ENCODE measurements around the gene CAMK1D. TPM values are rescaled to one million over a fixed set of nuclear protein-coding genes. Genes with fewer than 3 reads are reported as not detected.

CAMK1D gene
- total and polyA plus RNA-seq, 2 of the 8 experiments (the other 6 are each of a cell fraction or from before 2014, with no cell fraction given), result 3.5 to 10.6 TPM

DNA sequence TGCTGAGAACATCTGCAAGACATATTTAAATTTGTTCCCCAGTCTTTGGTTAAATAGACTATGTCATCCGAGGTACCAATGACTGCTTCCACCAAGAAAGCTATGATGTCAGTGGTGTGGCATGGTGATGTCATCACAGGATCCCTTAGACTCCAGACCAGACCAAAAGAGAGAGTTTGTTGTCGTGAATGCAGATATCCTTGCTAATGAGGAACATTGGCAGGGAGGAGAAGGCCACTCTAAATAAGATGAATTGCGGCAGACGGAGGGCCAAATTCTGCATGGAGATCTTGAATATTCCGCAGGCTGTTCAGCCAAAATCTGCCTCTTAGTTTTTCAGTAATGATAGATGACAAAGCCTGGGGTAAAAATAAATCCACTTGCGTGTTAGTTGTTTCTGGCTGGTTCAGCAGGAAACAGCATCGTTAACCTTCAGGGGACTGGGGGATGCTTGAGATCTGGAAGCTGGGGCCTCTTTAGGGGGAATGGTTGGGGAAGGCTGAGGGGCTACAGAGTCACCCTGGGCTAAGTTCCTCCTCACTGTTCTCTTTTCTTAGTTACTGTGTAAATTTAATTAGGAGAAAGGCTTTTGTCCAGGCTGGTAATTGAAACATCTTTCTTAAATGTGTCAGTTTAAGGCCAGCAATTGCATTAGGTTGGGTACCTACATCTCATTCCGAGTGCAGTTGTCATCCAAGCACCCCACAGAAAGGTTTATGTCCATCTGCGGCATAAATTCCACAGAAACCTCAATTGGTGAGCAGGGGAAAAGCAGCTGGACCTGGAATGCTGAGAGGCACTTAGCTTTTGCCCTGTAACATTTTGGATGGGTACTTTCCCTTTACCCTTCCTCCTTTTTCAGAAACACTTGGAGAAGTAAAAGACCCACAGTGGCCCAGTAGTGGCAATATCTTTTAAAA lies 11.6 kb upstream of the CAMK1D start:
- H3K23me2 ChIP-seq (ENCODE audit: low read depth, low read length), result no peaks in the 10 kb centered on the region
- H3K27me3 ChIP-seq (replicated peaks in 1 of 4; ENCODE audit: control insufficient read depth in 3 of 4, extremely low read depth in 1 of 4, insufficient read depth in 3 of 4, low read length in 3 of 4), result no peaks in the 10 kb centered on the region
- H3K9me3 ChIP-seq (ENCODE audit: insufficient read depth in 2 of 2, low read depth in 1 of 2, low read length in 1 of 2), result no peaks in the 10 kb centered on the region
- H4K91ac ChIP-seq (replicated peaks; ENCODE audit: insufficient read length, low read length), result no peak overlapping the region
- H3K14ac ChIP-seq (ENCODE audit: insufficient read length), result no peak overlapping the region
- CTCF ChIA-PET (ENCODE audit: partially characterized antibody), result interaction anchor here (0.8 to 1.0 kb wide), 2 partner anchors 9 to 57 kb away, joined by 3 read pairs; no protein-coding TSS in a partner anchor
- TF ChIP-seq CREB1 (IDR thresholded peaks at IDR 0.05), result 0 out of 2 replicates have a peak, but pooled peaks have one; percentile 57
- no peak for TF ChIP-seq MAFK (IDR thresholded peaks at IDR 0.05; ENCODE audit: low read depth, low read length)
- no peaks in the 10 kb centered on the region for H3K36me3 ChIP-seq (ENCODE audit: control insufficient read depth in 2 of 4, insufficient read depth in 4 of 4, low read length in 3 of 4)
- H3K27ac ChIP-seq (ENCODE audit: low read depth, low read length), result no peak overlapping the region
- H3K4me2 ChIP-seq (ENCODE audit: insufficient read depth in 1 of 2, low read depth in 2 of 2, low read length in 2 of 2), result no peak overlapping the region
- H2BK20ac ChIP-seq (ENCODE audit: low read length), result no peak overlapping the region
- H2BK12ac ChIP-seq (ENCODE audit: low read depth, low read length), result no peak overlapping the region
- H3K4ac ChIP-seq (replicated peaks; ENCODE audit: insufficient read length, low read depth, low read length), result no peak overlapping the region
- no peak overlapping the region for H3K18ac ChIP-seq (ENCODE audit: extremely low read depth, low read length)
- H3K9ac ChIP-seq (replicated peaks in 1 of 4; ENCODE audit: extremely low read depth in 1 of 4, low read depth in 3 of 4, low read length in 3 of 4), result no peak overlapping the region
- no peaks in the 10 kb centered on the region for H3K4me1 ChIP-seq (replicated peaks in 1 of 4; ENCODE audit: control insufficient read depth in 3 of 4, insufficient read depth in 4 of 4, low read length in 3 of 4)
- no peak overlapping the region for H2BK15ac ChIP-seq (ENCODE audit: low read length)
- H4K5ac ChIP-seq (ENCODE audit: insufficient read length, low read depth, low read length), result no peak overlapping the region
- H3K23ac ChIP-seq (ENCODE audit: insufficient read length), result no peak overlapping the region
- FAIRE-seq (no peak), DNase-seq (ENCODE audit: low read depth in 1 of 2, low spot score in 2 of 2) (no peak)
- H3K79me1 ChIP-seq (ENCODE audit: low read depth, low read length), result no peaks in the 10 kb centered on the region
- H2AFZ ChIP-seq (ENCODE audit: low read length), result no peak overlapping the region
- no peak overlapping the region for H3K4me3 ChIP-seq (ENCODE audit: extremely low read depth in 1 of 4, insufficient read depth in 2 of 4, low read depth in 3 of 4, low read length in 4 of 4)
- no peak overlapping the region for H2BK120ac ChIP-seq (replicated peaks; ENCODE audit: low read depth, low read length)
- no peak overlapping the region for H3K56ac ChIP-seq (replicated peaks; ENCODE audit: insufficient read length, low read depth, low read length)
- H2BK5ac ChIP-seq (ENCODE audit: low read depth, low read length), result no peak overlapping the region
- H2AK5ac ChIP-seq (ENCODE audit: low read depth, low read length), result no peak overlapping the region
- POLR2A ChIA-PET (ENCODE audit: partially characterized antibody), result no interaction called here
- 92% methylated on average over 9 of the region's 9 CpGs; no CpG with 5 or more reads in 1 of the 2 experiments for WGBS, 2 experiments (ENCODE audit: extremely low coverage in 1 of 2, insufficient coverage in 1 of 2, insufficient read length in 1 of 2, insufficient replicate concordance in 2 of 2, low coverage in 1 of 2, low lambda C conversion rate in 2 of 2, missing lambda C conversion rate in 1 of 2)
- H3K79me2 ChIP-seq (ENCODE audit: control insufficient read depth in 1 of 2, insufficient read depth in 2 of 2, low read length in 2 of 2), result no peaks in the 10 kb centered on the region
- no peaks in the 10 kb centered on the region for H4K20me1 ChIP-seq (replicated peaks in 1 of 2; ENCODE audit: control insufficient read depth in 1 of 2, insufficient read depth in 2 of 2, low read length in 2 of 2)
- no peak overlapping the region for H4K8ac ChIP-seq (ENCODE audit: extremely low read depth, insufficient read depth, low read length)

Measured in H1 (cell line).